C4-2B (cell line): Measurements from ENCODE around the gene DNAAF3.

ENCODE experiments used
- ZFX ChIP-seq: fragments of 450-650 bp; IDR thresholded peaks from 2 replicates; pipeline ENCODE4 v1.6.1; 2017
- TF ChIP-seq, protein P1 (sequence below): fragments of 450-650 bp; conservative IDR thresholded peaks from 2 replicates; pipeline ENCODE4 v1.5.1; 2017; ENCODE audit warnings: mild to moderate bottlenecking

DNA sequence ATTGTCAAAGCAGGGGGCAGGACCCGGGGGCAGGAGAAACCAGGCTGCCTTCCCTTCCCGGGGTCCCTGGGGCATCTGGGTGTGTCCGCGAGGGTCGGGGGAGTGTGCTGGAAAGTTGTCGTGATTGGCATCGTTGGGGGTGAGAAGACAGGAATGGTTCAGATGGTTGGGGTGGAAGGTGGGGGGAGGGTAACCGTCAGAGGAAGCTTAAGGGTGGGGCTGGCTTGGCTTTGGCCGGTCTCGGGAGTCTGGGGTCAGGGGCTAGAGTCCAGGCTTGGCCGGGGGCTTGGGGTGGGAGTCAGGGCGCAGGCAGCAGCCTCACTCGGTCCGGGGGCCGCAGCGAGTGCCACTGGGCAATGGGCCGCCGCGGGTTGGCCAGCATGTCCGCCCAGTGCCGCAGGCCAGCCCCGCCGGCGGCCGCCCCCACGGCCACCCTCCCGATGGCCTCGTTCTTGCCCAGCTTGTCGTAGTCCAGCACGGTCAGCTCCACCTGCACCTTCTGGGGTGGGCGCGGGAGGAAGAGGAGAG, 6.8 kb upstream of the DNAAF3 start:
- TF ChIP-seq, protein P1, sequence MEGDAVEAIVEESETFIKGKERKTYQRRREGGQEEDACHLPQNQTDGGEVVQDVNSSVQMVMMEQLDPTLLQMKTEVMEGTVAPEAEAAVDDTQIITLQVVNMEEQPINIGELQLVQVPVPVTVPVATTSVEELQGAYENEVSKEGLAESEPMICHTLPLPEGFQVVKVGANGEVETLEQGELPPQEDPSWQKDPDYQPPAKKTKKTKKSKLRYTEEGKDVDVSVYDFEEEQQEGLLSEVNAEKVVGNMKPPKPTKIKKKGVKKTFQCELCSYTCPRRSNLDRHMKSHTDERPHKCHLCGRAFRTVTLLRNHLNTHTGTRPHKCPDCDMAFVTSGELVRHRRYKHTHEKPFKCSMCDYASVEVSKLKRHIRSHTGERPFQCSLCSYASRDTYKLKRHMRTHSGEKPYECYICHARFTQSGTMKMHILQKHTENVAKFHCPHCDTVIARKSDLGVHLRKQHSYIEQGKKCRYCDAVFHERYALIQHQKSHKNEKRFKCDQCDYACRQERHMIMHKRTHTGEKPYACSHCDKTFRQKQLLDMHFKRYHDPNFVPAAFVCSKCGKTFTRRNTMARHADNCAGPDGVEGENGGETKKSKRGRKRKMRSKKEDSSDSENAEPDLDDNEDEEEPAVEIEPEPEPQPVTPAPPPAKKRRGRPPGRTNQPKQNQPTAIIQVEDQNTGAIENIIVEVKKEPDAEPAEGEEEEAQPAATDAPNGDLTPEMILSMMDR: no peak
- TF ChIP-seq ZFX: no peak
